Astrocyte (in vitro differentiated cells and primary cell): ENCODE measurements around the gene UQCC2. TPM values are rescaled to one million over a fixed set of nuclear protein-coding genes. Genes with fewer than 3 reads are reported as not detected.

Experiments used
- DNase-seq: peaks from one replicate; pipeline ENCODE4 v3.0.0-alpha.2; 2010; ENCODE audit warnings: low read depth
- FAIRE-seq: peaks from 2 replicates; lab custom pipeline; 2011; peaks lifted over from hg19 to GRCh38; lab: Jason Lieb, UNC
- H2AFZ ChIP-seq: 2 replicates; pipeline ENCODE4 v1.6.0; 2012; ENCODE audit warnings: low read depth, low read length, inconsistent platforms
- H3K27ac ChIP-seq: 2 replicates; pipeline ENCODE4 v1.5.1; 2011; ENCODE audit warnings: low read depth, low read length, inconsistent platforms
- H3K27me3 ChIP-seq: 2 replicates; pipeline ENCODE4 v1.6.0; 2011; ENCODE audit warnings: low read length, inconsistent platforms; ENCODE audit not compliant: insufficient read depth
- H3K36me3 ChIP-seq: 2 replicates; pipeline ENCODE4 v1.5.1; 2011; ENCODE audit warnings: low read length, inconsistent platforms; ENCODE audit not compliant: insufficient read depth
- H3K4me1 ChIP-seq: 2 replicates; pipeline ENCODE4 v1.5.1; 2011; ENCODE audit warnings: low read length, inconsistent platforms; ENCODE audit not compliant: insufficient read depth
- H3K4me2 ChIP-seq: 2 replicates; pipeline ENCODE4 v1.6.0; 2012; ENCODE audit warnings: low read length, inconsistent platforms
- H3K4me3 ChIP-seq: 2 replicates; pipeline ENCODE4 v1.5.1; 2011; ENCODE audit warnings: low read depth, mild to moderate bottlenecking, low read length, inconsistent platforms; ENCODE audit not compliant: insufficient read depth
- H3K79me2 ChIP-seq: 2 replicates; pipeline ENCODE4 v1.6.0; 2012; ENCODE audit warnings: mild to moderate bottlenecking, low read length, inconsistent platforms; ENCODE audit not compliant: insufficient read depth
- H3K9ac ChIP-seq: 2 replicates; pipeline ENCODE4 v1.6.0; 2012; ENCODE audit warnings: mild to moderate bottlenecking, low read length, inconsistent platforms
- H3K9me3 ChIP-seq: 2 replicates; pipeline ENCODE4 v1.5.1; 2012; ENCODE audit warnings: low read depth, mild to moderate bottlenecking, low read length, inconsistent platforms; ENCODE audit not compliant: insufficient read depth
- H4K20me1 ChIP-seq: 2 replicates; pipeline ENCODE4 v1.6.0; 2012; ENCODE audit warnings: low read length, inconsistent platforms; ENCODE audit not compliant: insufficient read depth
- H3K27ac Mint-ChIP-seq: one replicate; pipeline ENCODE4 v1.8.0; 2021; ENCODE audit warnings: mild to moderate bottlenecking, mixed read lengths; ENCODE audit not compliant: unreplicated experiment
- H3K27me3 Mint-ChIP-seq: one replicate; pipeline ENCODE4 v1.8.0; 2021; ENCODE audit warnings: low read depth, mixed read lengths; ENCODE audit not compliant: unreplicated experiment
- H3K36me3 Mint-ChIP-seq: one replicate; pipeline ENCODE4 v1.8.0; 2021; ENCODE audit warnings: low read depth, mixed read lengths; ENCODE audit not compliant: unreplicated experiment
- H3K4me1 Mint-ChIP-seq: one replicate; pipeline ENCODE4 v1.8.0; 2021; ENCODE audit warnings: low read depth, mixed read lengths; ENCODE audit not compliant: unreplicated experiment
- H3K4me3 Mint-ChIP-seq: one replicate; pipeline ENCODE4 v1.8.0; 2021; ENCODE audit warnings: mild to moderate bottlenecking, moderate library complexity, mixed read lengths; ENCODE audit not compliant: unreplicated experiment
- H3K9me3 Mint-ChIP-seq: one replicate; pipeline ENCODE4 v1.8.0; 2021; ENCODE audit warnings: mild to moderate bottlenecking, mixed read lengths; ENCODE audit not compliant: unreplicated experiment
- EZH2 ChIP-seq: IDR thresholded peaks from 2 replicates; pipeline ENCODE4 v1.6.1; 2012; ENCODE audit warnings: mild to moderate bottlenecking, low read length, inconsistent platforms; ENCODE audit not compliant: insufficient read depth
- total RNA-seq: library from RNA; stranded (reverse); gene quantifications from 2 replicates; pipeline ENCODE4 v1.2.1, GENCODE V29; 2021
- TF ChIP-seq, protein P1 (sequence below): IDR thresholded peaks from 2 replicates; pipeline ENCODE4 v1.5.1; 2011; ENCODE audit warnings: low read depth, mild to moderate bottlenecking, inconsistent platforms, low read length, moderate library complexity; ENCODE audit not compliant: insufficient read depth

UQCC2 gene
- total RNA-seq, 1 donor from 2014 or later, result 70.2 TPM

DNA sequence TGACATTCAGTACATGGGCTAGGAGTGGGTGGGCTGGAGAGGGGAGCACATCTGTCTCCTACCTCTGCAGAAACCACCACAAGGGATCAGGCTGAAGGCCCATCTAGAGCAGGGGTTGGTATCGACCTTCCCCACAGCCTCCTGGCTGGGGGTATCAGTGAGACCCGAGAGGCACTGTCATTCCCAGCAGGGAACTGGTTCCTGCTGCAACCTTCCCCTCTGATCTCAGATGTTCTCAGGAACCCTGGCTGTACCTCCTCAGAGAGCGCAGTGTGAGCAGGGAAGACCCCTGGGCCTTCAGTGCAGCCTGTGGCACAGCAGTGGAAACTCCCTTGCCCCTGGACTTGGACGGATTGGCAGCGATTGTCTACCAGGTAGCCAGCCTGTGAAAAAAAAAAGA, 27.4 kb upstream of the UQCC2 start:
- H3K4me1 ChIP-seq, result no peaks in the 10 kb centered on the region
- H3K4me2 ChIP-seq, result no peak overlapping the region
- FAIRE-seq, result no peak
- Mint-ChIP-seq H3K36me3 (no peaks in the 10 kb centered on the region), H3K4me3 (no peak overlapping the region), H3K9me3 (no peaks in the 10 kb centered on the region), H3K27me3 (peaks cover 5% of the 10 kb centered on the region), H3K27ac (no peak overlapping the region), H3K4me1 (peaks cover 7% of the 10 kb centered on the region)
- no peaks in the 10 kb centered on the region for H3K79me2 ChIP-seq
- H2AFZ ChIP-seq, result no peak overlapping the region
- TF ChIP-seq EZH2, result no peak
- TF ChIP-seq, protein P1, sequence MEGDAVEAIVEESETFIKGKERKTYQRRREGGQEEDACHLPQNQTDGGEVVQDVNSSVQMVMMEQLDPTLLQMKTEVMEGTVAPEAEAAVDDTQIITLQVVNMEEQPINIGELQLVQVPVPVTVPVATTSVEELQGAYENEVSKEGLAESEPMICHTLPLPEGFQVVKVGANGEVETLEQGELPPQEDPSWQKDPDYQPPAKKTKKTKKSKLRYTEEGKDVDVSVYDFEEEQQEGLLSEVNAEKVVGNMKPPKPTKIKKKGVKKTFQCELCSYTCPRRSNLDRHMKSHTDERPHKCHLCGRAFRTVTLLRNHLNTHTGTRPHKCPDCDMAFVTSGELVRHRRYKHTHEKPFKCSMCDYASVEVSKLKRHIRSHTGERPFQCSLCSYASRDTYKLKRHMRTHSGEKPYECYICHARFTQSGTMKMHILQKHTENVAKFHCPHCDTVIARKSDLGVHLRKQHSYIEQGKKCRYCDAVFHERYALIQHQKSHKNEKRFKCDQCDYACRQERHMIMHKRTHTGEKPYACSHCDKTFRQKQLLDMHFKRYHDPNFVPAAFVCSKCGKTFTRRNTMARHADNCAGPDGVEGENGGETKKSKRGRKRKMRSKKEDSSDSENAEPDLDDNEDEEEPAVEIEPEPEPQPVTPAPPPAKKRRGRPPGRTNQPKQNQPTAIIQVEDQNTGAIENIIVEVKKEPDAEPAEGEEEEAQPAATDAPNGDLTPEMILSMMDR, result no peak
- no peaks in the 10 kb centered on the region for H4K20me1 ChIP-seq
- H3K27ac ChIP-seq, result no peak overlapping the region
- no peak overlapping the region for H3K4me3 ChIP-seq
- H3K27me3 ChIP-seq, result peaks cover 20% of the 10 kb centered on the region
- H3K36me3 ChIP-seq, result no peaks in the 10 kb centered on the region
- DNase-seq, result no peak
- H3K9me3 ChIP-seq, result no peaks in the 10 kb centered on the region
- H3K9ac ChIP-seq, result no peak overlapping the region

DNA sequence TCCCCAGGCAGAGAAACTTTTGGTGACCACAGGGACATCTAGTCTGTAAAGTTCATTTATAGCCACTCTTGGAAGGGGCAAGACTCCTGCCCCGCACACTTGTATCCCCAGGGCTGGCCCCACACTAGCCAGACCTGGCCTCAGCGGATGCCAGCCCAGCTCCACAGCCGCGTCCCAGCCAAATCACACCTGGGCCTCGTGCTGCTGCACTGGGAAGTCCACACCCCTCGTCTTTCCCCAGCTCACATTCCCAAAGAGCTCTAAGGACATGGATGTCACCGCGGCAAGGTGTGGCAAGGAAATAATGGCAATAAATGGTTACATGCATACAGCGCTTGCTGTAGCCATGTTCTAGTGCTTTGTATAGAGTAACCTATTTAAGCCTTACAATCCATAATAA, 26.7 kb upstream of the UQCC2 start:
- DNase-seq (no peak), FAIRE-seq (no peak)
- H3K4me1 Mint-ChIP-seq, result peaks cover 8% of the 10 kb centered on the region
- peaks cover 5% of the 10 kb centered on the region for H3K27me3 Mint-ChIP-seq
- H3K36me3 Mint-ChIP-seq, result no peaks in the 10 kb centered on the region
- no peaks in the 10 kb centered on the region for H4K20me1 ChIP-seq
- H3K4me2 ChIP-seq, result no peak overlapping the region
- no peak overlapping the region for H2AFZ ChIP-seq
- TF ChIP-seq, protein P1, result no peak
- TF ChIP-seq EZH2, result no peak
- H3K27me3 ChIP-seq, result peaks cover 14% of the 10 kb centered on the region
- no peak overlapping the region for H3K4me3 ChIP-seq
- H3K36me3 ChIP-seq, result no peaks in the 10 kb centered on the region
- H3K27ac ChIP-seq, result no peak overlapping the region
- H3K9me3 ChIP-seq, result no peaks in the 10 kb centered on the region
- H3K27ac Mint-ChIP-seq, result no peak overlapping the region
- no peak overlapping the region for H3K9ac ChIP-seq
- H3K79me2 ChIP-seq, result no peaks in the 10 kb centered on the region
- no peaks in the 10 kb centered on the region for H3K9me3 Mint-ChIP-seq
- no peak overlapping the region for H3K4me3 Mint-ChIP-seq
- no peaks in the 10 kb centered on the region for H3K4me1 ChIP-seq

DNA sequence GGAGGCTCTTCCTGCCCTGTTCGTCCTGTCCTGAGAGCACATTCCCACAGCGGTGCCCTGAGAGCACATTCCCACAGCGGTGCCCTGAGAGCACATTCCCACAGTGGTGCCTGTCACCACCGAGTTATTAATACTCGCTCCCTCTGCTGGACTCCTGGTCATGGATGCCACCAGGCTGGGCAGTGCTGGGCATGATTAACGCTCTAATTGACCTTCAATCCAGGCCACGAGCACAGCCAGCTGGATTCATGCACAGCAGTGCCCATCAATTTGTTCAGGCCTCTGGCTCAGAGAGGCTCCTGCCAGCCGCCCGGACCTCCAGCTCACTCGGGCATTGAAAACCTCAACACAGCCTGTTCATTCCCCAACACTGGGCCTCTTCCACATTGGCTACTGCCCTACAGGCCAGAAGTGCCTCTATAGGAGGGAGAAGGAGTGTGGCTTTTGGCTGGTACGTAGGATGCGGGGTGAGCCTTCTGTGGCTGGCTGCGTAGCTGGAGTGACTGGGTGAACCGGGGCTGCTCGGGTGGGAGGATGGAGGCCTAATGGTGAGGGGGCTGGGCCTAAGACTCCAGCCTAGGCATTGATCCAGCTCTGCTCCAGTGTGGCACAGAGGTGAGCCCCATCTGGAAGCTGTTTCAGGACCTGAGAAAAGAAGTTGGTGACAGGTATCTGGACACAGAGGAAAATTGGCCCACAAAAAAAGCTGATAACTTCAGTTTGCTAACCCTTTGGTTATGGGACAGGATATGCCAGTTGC, 25.9 kb upstream of the UQCC2 start:
- no peaks in the 10 kb centered on the region for H3K9me3 ChIP-seq
- H3K4me1 Mint-ChIP-seq, result peaks cover 9% of the 10 kb centered on the region

More for the DNA sequence above, 25.9 kb upstream of the UQCC2 start:
- H3K36me3 ChIP-seq, result no peaks in the 10 kb centered on the region
- H2AFZ ChIP-seq, result no peak overlapping the region
- TF ChIP-seq, protein P1, result no peak
- no peak for TF ChIP-seq EZH2
- Mint-ChIP-seq H3K4me3 (no peak overlapping the region), H3K9me3 (no peaks in the 10 kb centered on the region), H3K36me3 (no peaks in the 10 kb centered on the region), H3K27me3 (peaks cover 3% of the 10 kb centered on the region), H3K27ac (no peak overlapping the region)
- FAIRE-seq (no peak), DNase-seq (no peak)
- H3K79me2 ChIP-seq, result no peaks in the 10 kb centered on the region
- no peak overlapping the region for H3K4me2 ChIP-seq
- no peak overlapping the region for H3K9ac ChIP-seq
- no peak overlapping the region for H3K27ac ChIP-seq
- H4K20me1 ChIP-seq, result no peaks in the 10 kb centered on the region
- no peaks in the 10 kb centered on the region for H3K4me1 ChIP-seq
- H3K27me3 ChIP-seq, result peaks cover 9% of the 10 kb centered on the region
- H3K4me3 ChIP-seq, result no peak overlapping the region
